ENCODE data around the gene CCT8.

The CCT8 gene, protein sequence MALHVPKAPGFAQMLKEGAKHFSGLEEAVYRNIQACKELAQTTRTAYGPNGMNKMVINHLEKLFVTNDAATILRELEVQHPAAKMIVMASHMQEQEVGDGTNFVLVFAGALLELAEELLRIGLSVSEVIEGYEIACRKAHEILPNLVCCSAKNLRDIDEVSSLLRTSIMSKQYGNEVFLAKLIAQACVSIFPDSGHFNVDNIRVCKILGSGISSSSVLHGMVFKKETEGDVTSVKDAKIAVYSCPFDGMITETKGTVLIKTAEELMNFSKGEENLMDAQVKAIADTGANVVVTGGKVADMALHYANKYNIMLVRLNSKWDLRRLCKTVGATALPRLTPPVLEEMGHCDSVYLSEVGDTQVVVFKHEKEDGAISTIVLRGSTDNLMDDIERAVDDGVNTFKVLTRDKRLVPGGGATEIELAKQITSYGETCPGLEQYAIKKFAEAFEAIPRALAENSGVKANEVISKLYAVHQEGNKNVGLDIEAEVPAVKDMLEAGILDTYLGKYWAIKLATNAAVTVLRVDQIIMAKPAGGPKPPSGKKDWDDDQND

DNA sequence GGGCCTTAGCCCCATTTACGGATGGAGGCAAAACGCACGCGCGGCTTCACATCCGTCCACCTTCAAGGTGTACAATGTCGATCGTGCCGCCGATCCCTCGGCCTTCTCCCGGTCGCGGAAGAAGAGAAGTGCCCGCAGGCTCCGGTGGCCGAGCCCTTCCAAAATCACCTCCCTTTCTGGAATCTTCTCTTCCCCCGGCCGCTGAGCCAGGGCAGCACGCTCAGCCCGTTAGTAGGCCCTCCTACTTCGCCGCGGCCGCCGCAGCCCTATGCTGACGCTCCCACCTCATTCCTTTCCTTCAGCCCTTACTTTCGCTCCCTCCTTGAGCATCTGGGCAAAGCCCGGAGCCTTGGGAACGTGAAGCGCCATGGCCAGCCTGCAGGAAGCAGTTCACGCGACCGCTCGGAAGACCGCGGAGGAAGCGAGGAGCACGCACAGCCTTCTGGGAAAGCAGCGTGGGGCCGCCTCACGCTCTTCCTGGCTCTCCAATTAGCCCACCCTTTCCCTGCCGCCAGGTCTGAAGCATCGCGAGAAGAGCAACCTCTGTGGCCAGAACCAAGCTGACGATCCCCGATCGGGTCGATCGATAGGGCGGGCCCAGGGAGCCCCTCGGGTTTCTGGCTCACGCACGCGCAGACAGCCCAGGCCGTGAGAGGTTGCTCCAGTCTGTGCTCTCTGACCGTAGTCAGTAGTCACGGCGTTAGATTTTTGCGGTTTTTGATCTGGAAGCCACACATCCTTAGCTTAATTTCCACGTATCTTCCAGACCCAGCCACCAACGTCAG lies at the start of gene CCT8:
Gene CCT8 (minus strand): TSS at position 427 of the 785 bp plus-strand sequence. CDS start 58 bp downstream, at position 369.
- peak within 1 kb of the TSS; percentile 86 for H3K4me3 ChIP-seq (replicated peaks; ENCODE audit: low read depth, low read length)
- peak; percentile 100 for DNase-seq (ENCODE audit: low read depth)
- TF ChIP-seq, protein P1, sequence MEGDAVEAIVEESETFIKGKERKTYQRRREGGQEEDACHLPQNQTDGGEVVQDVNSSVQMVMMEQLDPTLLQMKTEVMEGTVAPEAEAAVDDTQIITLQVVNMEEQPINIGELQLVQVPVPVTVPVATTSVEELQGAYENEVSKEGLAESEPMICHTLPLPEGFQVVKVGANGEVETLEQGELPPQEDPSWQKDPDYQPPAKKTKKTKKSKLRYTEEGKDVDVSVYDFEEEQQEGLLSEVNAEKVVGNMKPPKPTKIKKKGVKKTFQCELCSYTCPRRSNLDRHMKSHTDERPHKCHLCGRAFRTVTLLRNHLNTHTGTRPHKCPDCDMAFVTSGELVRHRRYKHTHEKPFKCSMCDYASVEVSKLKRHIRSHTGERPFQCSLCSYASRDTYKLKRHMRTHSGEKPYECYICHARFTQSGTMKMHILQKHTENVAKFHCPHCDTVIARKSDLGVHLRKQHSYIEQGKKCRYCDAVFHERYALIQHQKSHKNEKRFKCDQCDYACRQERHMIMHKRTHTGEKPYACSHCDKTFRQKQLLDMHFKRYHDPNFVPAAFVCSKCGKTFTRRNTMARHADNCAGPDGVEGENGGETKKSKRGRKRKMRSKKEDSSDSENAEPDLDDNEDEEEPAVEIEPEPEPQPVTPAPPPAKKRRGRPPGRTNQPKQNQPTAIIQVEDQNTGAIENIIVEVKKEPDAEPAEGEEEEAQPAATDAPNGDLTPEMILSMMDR (IDR thresholded peaks at IDR 0.05; ENCODE audit: low read length, missing control alignments) = no peak

DNA sequence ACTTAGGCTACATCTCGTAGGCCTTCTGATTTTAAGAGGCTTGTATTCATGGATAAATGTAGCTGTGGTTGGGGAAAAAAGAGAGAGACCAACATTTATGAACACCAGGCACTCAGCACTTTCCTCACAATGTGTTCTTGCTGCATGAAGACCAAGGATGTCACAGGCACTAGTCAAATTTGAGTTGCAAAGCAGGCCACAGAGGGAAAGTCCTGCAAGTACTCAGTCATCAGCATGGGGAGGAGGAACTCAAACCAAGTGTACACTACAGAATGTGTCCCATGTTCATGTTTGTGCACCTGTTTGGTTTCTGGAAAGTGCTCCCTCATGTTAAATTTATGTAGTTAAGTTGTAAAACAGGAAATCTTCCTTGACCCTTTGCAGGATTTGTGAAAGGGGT lies 48.3 kb upstream of the CCT8 start:
- no peak overlapping the region for H3K4me3 ChIP-seq (replicated peaks; ENCODE audit: low read depth, low read length)
- TF ChIP-seq, protein P1 (IDR thresholded peaks at IDR 0.05; ENCODE audit: low read length, missing control alignments) = no peak
- no peak for DNase-seq (ENCODE audit: low read depth)

DNA sequence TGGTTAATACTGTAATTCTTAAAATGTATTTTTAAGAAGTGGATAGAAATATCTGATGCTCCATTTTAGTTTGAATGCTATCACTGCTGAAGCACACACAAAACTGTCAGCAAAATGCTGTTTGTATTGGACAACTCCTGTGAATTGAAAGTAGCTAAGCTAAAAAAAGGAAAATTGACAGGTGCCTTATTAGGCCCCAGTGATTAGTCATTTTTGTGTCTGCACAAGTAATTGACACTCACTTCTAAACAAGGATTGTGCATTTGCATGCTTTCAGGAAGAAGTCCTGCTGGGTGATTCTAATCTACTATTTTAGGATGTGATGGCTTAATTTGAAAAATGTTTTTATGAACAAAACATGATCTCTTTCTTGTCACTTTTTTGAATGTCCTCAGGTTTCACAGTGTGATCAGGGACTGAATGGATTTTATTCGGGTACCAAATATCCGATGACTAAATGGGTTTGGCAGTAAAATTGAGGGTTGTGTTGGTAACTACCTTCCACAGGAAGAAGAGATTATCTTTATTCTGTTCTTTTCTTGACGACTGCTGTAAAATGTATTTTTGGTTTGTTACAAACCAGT lies 44.0 kb upstream of the CCT8 start:
- TF ChIP-seq, protein P1 (IDR thresholded peaks at IDR 0.05; ENCODE audit: low read length, missing control alignments) = no peak
- H3K4me3 ChIP-seq (replicated peaks; ENCODE audit: low read depth, low read length) = no peak overlapping the region
- DNase-seq (ENCODE audit: low read depth) = no peak

DNA sequence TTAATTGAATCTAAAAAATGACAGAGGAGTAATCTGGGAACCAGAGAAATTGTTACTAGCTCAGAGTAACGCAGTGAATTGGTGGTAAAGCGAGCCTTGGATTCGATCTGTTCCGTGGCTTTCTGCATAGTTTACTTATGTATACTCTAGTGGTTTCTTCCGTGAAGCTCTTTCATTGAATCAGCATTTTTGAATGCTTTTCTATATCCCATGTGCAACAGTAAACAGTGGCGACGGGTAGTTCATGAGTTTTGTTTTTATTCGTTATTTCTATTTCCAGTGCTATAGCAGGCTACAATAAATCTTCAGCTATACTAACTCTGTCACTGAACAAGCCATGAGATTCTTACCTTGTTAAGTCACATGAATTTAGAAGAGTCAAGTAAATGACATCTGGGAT lies 42.5 kb upstream of the CCT8 start:
- no peak for DNase-seq (ENCODE audit: low read depth)
- TF ChIP-seq, protein P1 (IDR thresholded peaks at IDR 0.05; ENCODE audit: low read length, missing control alignments) = no peak
- H3K4me3 ChIP-seq (replicated peaks; ENCODE audit: low read depth, low read length) = no peak overlapping the region

DNA sequence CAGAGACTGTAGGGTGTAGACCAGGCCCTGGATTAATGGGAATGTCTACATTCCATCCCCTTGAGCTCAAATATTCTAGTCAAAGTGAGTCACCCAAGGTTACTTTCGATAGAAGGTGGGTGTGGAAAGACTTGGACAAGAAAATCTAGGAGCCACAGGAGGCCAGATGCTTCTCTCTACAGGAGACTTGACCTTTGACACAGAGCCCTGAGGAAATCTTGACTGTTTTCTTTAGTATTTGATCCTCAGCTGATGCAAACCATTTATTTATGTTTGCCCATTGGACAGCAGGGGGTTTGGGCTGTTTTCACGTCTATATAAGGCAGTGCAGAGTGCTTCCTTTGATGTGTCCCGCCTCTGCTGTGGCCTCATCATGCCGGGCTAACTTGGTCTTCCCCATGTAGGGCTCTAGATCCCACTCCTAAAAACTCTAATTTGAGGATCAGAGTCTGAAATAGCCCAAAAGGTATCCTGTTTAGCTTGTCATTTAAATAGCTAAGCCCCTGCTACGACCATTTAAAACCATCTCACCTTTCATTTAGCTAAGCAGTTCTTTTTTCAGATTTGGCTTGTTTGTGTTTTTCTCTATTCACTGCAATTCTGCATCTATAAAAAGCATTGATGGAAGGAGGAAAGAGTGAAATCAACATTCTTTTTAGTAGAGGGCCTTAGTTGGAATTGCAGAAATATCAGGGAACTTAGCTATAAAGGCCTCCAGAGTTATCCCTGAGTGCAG lies 41.5 kb upstream of the CCT8 start:
- TF ChIP-seq, protein P1 (IDR thresholded peaks at IDR 0.05; ENCODE audit: low read length, missing control alignments) = no peak
- DNase-seq (ENCODE audit: low read depth) = peak; percentile 38

DNA sequence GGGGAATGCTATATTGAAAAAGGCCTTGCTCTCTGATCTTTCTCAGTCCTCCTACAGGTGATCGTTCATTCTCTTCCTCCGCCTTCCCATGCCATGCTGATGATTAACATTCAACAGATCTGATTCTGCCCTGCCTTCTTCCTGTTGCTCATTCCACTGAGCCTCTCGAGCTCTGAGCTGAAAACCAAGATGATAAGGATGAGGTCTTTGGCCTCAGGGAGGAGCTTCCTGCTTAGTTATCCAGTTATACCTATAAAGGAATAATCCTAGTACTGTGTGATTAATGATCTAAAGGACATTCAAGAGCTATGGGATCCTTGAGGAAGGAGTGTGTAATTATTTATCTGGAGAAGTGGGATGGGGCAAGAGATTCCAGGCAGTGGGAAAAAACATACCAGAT lies 31.8 kb upstream of the CCT8 start:
- H3K4me3 ChIP-seq (replicated peaks; ENCODE audit: low read depth, low read length) = no peak overlapping the region
- TF ChIP-seq, protein P1 (IDR thresholded peaks at IDR 0.05; ENCODE audit: low read length, missing control alignments) = no peak
- DNase-seq (ENCODE audit: low read depth) = peak; percentile 48

More for the DNA sequence above, 41.5 kb upstream of the CCT8 start:
- H3K4me3 ChIP-seq (replicated peaks; ENCODE audit: low read depth, low read length) = no peak overlapping the region
